Testis (tissue), 2 donors: ENCODE measurements around the gene SLIT3.

Experiments
- POLR2A ChIP-seq: fragments of 450-650 bp; IDR thresholded peaks from one replicate; pipeline ENCODE4 v1.6.1; 2017; ENCODE audit warnings: antibody characterized with exemption, mild to moderate bottlenecking, moderate library complexity
- TF ChIP-seq, protein P1 (sequence below), 3 experiments: fragments of 450-650 bp in 2 of 3; fragments of 200-600 bp in 1 of 3; sonication (generic) in 1 of 3; IDR thresholded peaks; one replicate each; pipeline ENCODE4 v1.5.1; 2016 to 2019; ENCODE audit warnings: antibody characterized with exemption in 3 of 3, mild to moderate bottlenecking in 2 of 3, moderate library complexity in 1 of 3

DNA sequence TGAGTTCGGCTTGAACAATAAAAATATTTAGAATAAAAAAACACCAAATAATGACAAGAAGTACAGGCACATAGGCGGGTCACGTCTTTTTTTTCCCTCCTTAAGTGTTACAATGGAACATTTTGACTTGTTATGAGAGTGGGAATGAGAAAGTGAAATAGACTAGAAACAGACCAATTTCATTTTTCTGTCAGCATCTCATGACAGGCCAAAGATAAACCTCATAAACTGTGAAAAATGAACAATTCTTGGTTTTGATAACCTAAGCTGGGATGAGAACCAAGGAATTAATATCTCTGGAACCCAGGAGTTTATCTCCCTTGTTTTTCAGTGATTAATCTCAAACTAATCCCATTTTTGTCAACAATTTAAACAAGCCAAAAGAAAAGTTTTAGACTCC lies 299.5 kb downstream of the SLIT3 start:
- TF ChIP-seq, protein P1, sequence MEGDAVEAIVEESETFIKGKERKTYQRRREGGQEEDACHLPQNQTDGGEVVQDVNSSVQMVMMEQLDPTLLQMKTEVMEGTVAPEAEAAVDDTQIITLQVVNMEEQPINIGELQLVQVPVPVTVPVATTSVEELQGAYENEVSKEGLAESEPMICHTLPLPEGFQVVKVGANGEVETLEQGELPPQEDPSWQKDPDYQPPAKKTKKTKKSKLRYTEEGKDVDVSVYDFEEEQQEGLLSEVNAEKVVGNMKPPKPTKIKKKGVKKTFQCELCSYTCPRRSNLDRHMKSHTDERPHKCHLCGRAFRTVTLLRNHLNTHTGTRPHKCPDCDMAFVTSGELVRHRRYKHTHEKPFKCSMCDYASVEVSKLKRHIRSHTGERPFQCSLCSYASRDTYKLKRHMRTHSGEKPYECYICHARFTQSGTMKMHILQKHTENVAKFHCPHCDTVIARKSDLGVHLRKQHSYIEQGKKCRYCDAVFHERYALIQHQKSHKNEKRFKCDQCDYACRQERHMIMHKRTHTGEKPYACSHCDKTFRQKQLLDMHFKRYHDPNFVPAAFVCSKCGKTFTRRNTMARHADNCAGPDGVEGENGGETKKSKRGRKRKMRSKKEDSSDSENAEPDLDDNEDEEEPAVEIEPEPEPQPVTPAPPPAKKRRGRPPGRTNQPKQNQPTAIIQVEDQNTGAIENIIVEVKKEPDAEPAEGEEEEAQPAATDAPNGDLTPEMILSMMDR (IDR thresholded peaks at IDR 0.05): no peak
- no peak for TF ChIP-seq POLR2A
